ENCODE data around the gene GNAL.

The GNAL gene

GRCh38 chr18:11663439-11664029, 25.5 kb upstream of the GNAL start:
- no peak for DNase-seq (ENCODE audit: low read depth)
- TF ChIP-seq MAX (IDR thresholded peaks at IDR 0.05; ENCODE audit: low read depth, low read length) (no peak), CTCF (IDR thresholded peaks at IDR 0.05; ENCODE audit: low read depth, low read length) (no peak), MYC (IDR thresholded peaks at IDR 0.05; ENCODE audit: low read depth, low read length) (no peak), POLR2A (IDR thresholded peaks at IDR 0.05; ENCODE audit: extremely low read depth, insufficient read length) (no peak)
- no peak overlapping the region for H3K4me3 ChIP-seq (ENCODE audit: low read depth, low read length)

- TF ChIP-seq MYC (IDR thresholded peaks at IDR 0.05; ENCODE audit: low read depth, low read length) (no peak), POLR2A (IDR thresholded peaks at IDR 0.05; ENCODE audit: extremely low read depth, insufficient read length) (no peak), CTCF (IDR thresholded peaks at IDR 0.05; ENCODE audit: low read depth, low read length) (no peak), MAX (IDR thresholded peaks at IDR 0.05; ENCODE audit: low read depth, low read length) (no peak)
- DNase-seq (ENCODE audit: low read depth): no peak
Observed at GRCh38 chr18:11664286-11664685, 24.8 kb upstream of the GNAL start.

GRCh38 chr18:11665146-11665545, 23.9 kb upstream of the GNAL start:
- no peak for TF ChIP-seq MYC (IDR thresholded peaks at IDR 0.05; ENCODE audit: low read depth, low read length)
- no peak for TF ChIP-seq CTCF (IDR thresholded peaks at IDR 0.05; ENCODE audit: low read depth, low read length)
- no peak for TF ChIP-seq POLR2A (IDR thresholded peaks at IDR 0.05; ENCODE audit: extremely low read depth, insufficient read length)
- TF ChIP-seq MAX (IDR thresholded peaks at IDR 0.05; ENCODE audit: low read depth, low read length): no peak
- no peak for DNase-seq (ENCODE audit: low read depth)

More at GRCh38 chr18:11664286-11664685, 24.8 kb upstream of the GNAL start:
- H3K4me3 ChIP-seq (ENCODE audit: low read depth, low read length): no peak overlapping the region

DNA sequence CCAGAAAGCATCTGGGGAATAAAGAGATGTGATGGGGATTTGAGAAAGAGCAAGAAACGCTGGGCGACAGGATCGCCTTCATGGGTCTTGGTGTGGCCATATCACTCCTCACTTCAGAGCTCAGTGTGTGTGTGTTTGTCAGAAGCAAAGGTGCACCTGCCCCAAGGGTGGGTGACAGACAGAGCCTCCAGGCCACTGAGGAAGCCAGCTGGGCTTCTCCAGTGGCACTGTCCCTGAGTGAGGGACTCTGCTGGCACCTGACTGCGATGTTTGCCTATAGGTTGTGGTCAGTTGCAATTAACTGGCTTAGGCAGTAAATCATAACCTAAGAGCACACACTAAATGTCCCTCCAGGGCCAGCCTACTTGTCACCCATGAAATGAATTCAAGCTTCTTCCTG, 23.5 kb upstream of the GNAL start:
- no peak for TF ChIP-seq CTCF (IDR thresholded peaks at IDR 0.05; ENCODE audit: low read depth, low read length)
- H3K4me3 ChIP-seq (ENCODE audit: low read depth, low read length): no peak overlapping the region
- no peak for DNase-seq (ENCODE audit: low read depth)

More at GRCh38 chr18:11665146-11665545, 23.9 kb upstream of the GNAL start:
- H3K4me3 ChIP-seq (ENCODE audit: low read depth, low read length): no peak overlapping the region

DNA sequence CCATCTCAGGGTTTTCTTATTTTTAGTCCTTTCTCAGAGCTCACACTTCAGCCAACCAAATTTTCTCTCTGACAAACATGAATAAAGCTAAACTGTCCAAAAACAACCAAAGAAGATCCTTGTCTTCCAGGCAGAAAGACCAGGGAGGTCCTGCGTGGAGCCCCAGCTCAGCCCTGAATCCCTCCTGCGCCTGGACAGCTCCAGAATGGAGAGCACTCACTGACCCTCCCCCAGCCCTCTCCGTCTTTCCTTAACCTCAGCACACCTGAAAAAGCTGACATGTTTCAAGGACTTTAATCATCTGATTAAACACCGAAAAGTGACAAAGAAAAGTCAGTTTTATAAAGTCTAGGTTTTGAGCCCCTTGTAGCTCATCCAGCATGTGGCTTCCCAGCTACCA, 22.9 kb upstream of the GNAL start:
- no peak for TF ChIP-seq CTCF (IDR thresholded peaks at IDR 0.05; ENCODE audit: low read depth, low read length)
- no peak for TF ChIP-seq POLR2A (IDR thresholded peaks at IDR 0.05; ENCODE audit: extremely low read depth, insufficient read length)
- no peak for DNase-seq (ENCODE audit: low read depth)
- no peak overlapping the region for H3K4me3 ChIP-seq (ENCODE audit: low read depth, low read length)

- TF ChIP-seq MYC (IDR thresholded peaks at IDR 0.05; ENCODE audit: low read depth, low read length) (no peak), CTCF (IDR thresholded peaks at IDR 0.05; ENCODE audit: low read depth, low read length) (no peak), POLR2A (IDR thresholded peaks at IDR 0.05; ENCODE audit: extremely low read depth, insufficient read length) (no peak), MAX (IDR thresholded peaks at IDR 0.05; ENCODE audit: low read depth, low read length) (no peak)
Observed at GRCh38 chr18:11666831-11667230, 22.2 kb upstream of the GNAL start.

More at GRCh38 chr18:11666831-11667230, 22.2 kb upstream of the GNAL start:
- H3K4me3 ChIP-seq (ENCODE audit: low read depth, low read length): no peak overlapping the region
- no peak for DNase-seq (ENCODE audit: low read depth)

Data from NB4 (cell line).